ENCODE results near the gene LBHD1.

DNA sequence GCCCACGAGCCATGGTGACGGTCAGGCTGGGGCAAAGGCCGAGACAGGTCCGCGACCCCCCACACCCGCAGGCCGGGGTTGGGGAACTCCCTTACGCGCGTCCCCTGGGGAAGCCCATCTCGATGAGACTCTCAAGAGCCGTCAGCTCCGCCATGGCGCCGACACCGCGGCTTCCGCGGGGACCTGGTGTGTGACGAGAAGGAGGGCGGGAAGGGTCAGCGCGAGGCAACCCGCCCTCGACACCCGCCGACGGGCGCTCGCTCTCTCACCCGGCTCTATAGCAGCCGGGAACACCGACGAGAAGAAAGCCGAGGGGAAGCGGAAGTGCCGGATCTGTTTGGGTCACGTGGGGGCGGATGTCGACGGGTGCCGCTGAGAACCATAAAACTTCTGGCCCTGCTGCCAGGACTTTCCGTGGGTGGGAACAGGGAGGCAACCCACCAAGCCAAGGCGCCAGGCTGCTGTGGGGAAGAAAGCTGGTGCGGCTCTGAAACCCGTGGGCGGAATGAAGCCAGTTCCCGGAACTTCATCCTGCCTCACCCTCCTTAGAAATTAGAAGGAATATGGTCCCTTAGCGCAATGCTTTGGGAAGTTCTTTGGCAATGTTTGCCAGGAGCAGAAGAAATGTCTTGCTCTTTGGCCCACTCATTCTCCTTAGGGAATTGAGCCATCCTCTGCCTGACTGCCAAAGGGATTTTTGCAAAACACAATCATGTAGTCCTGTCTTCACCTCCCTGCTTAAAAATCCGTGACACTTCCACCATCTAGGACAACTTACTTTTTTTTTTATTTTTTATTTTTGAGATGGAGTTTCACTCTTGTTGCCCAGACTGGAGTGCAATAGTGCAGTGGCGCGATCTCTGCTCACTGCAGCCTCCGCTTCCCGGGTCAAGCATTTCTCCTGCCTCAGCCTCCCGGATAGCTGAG, 7.0 kb upstream of the LBHD1 start, which contains the start of gene UBXN1:
- TF ChIP-seq, protein P1, sequence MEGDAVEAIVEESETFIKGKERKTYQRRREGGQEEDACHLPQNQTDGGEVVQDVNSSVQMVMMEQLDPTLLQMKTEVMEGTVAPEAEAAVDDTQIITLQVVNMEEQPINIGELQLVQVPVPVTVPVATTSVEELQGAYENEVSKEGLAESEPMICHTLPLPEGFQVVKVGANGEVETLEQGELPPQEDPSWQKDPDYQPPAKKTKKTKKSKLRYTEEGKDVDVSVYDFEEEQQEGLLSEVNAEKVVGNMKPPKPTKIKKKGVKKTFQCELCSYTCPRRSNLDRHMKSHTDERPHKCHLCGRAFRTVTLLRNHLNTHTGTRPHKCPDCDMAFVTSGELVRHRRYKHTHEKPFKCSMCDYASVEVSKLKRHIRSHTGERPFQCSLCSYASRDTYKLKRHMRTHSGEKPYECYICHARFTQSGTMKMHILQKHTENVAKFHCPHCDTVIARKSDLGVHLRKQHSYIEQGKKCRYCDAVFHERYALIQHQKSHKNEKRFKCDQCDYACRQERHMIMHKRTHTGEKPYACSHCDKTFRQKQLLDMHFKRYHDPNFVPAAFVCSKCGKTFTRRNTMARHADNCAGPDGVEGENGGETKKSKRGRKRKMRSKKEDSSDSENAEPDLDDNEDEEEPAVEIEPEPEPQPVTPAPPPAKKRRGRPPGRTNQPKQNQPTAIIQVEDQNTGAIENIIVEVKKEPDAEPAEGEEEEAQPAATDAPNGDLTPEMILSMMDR (conservative IDR thresholded peaks at IDR 0.05; ENCODE audit: low read length), result no peak
- TF ChIP-seq EZH2phosphoT487 (IDR thresholded peaks at IDR 0.05; ENCODE audit: borderline replicate concordance, low read depth, low read length), result no peak
